A549 treated with AZD2906 at 1 μM for 4 hours (cell line): ENCODE measurements around the gene DUSP9. TPM values are rescaled to one million over a fixed set of nuclear protein-coding genes. Genes with fewer than 3 reads are reported as not detected.

Experiments
- total RNA-seq: library from RNA; stranded (reverse); fragments of 200-300 nt; extraction: Qiagen RNA extraction; gene quantifications from 5 replicates; pipeline ENCODE4 v1.2.3, GENCODE V29; 2022

The DUSP9 gene
- 1.3 to 1.7 TPM (median 1.5 TPM) in 5 replicates for total RNA-seq

DNA sequence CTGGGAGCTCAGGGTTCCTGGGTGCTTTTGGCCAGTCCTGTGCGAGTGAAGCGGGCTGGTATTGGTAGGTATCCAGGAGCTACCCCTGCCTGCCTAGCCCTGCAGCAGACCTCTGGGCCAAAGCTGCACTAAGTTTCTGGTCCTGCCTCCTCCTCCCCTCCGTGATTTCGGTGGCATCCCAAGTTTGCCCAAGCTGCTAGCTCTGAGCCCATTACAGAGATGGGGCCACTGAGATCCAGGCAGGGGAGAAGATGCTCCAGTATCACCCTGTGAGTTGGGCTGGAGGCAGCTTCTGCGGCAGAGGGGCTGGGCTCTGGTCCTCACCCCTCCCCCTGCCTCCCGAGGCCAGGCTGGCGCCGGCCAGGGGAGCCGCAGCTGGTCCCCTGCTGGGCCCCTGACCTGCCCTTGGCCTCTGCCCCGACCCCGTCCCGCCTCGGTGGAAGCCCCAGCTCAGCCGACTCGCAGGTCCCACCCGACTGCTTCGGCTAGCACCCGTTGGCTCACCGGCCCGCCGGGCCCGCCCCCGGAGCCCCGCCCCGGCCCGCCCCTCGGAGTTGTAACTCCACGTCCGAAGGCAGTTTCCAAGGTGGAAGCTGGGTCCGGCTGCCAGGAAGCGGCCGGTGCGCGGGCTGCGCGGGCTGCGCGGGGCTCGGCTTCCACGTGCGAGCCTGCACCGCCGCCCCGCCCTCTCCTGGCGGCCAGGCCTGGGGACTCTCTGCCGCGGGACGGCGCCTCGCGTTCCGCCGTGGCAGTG is at the start of gene DUSP9:
Gene DUSP9 (plus strand): TSS at position 584 of the 754 bp plus-strand sequence. CDS start 751 bp downstream, outside the sequence.

GRCh38 chrX:153598541-153599191 is 48.3 kb upstream of the DUSP9 start, which contains the start of gene CCNQ:
Gene CCNQ (minus strand): TSS chrX:153599139. CDS start chrX:153599073, 66 bp downstream.

GRCh38 chrX:153673428-153674218 is 26.6 kb downstream of the DUSP9 start, which contains the start of gene PNCK:
Gene PNCK (minus strand): TSS chrX:153673813. CDS start chrX:153673076, 737 bp downstream.

GRCh38 chrX:153687121-153688039 is 40.4 kb downstream of the DUSP9 start, which contains the start of gene SLC6A8:
Gene SLC6A8 (plus strand): TSS chrX:153687926. CDS start chrX:153688575, 649 bp downstream.

Other genes with a start within 250 kb of the DUSP9 start
- 0.02 to 0.07 TPM (median 0.05 TPM) in 3 of 5 replicates, not detected in the others for gene PNMA6E, start 245.9 kb upstream of the DUSP9 start, total RNA-seq
- gene ZFP92, start 235.7 kb upstream of the DUSP9 start, total RNA-seq, result 0.47 to 0.59 TPM (median 0.53 TPM) in 5 replicates
- gene TREX2, start 201.1 kb upstream of the DUSP9 start, total RNA-seq, result 0.85 to 1.7 TPM (median 1.4 TPM) in 5 replicates
- 47.9 to 58.0 TPM (median 52.0 TPM) in 5 replicates for gene HAUS7, start 176.6 kb upstream of the DUSP9 start, total RNA-seq
- 0.03 TPM in 1 of 5 replicates, not detected in the others for gene BGN, start 152.2 kb upstream of the DUSP9 start, total RNA-seq
- 0.07 to 0.18 TPM (median 0.09 TPM) in 5 replicates for gene ATP2B3, start 129.6 kb upstream of the DUSP9 start, total RNA-seq
- 40.4 to 62.7 TPM (median 61.0 TPM) in 5 replicates for gene CCNQ, start 48.1 kb upstream of the DUSP9 start, total RNA-seq
- gene PNCK, start 26.6 kb downstream of the DUSP9 start, total RNA-seq, result 0.18 to 0.34 TPM (median 0.21 TPM) in 5 replicates
- gene SLC6A8, start 40.7 kb downstream of the DUSP9 start, total RNA-seq, result 11.5 to 14.1 TPM (median 13.2 TPM) in 5 replicates
- gene BCAP31, start 77.2 kb downstream of the DUSP9 start, total RNA-seq, result 372 to 463 TPM (median 375 TPM) in 5 replicates
- gene ABCD1, start 77.7 kb downstream of the DUSP9 start, total RNA-seq, result 2.6 to 4.2 TPM (median 3.9 TPM) in 5 replicates
- 2.4 to 4.5 TPM (median 2.8 TPM) in 5 replicates for gene PLXNB3, start 117.0 kb downstream of the DUSP9 start, total RNA-seq
- 0.03 to 0.11 TPM (median 0.06 TPM) in 3 of 5 replicates, not detected in the others for gene SRPK3, start 133.8 kb downstream of the DUSP9 start, total RNA-seq
- gene IDH3G, start 147.2 kb downstream of the DUSP9 start, total RNA-seq, result 61.9 to 65.9 TPM (median 63.5 TPM) in 5 replicates
- gene SSR4, start 147.5 kb downstream of the DUSP9 start, total RNA-seq, result 359 to 445 TPM (median 413 TPM) in 5 replicates
- 3.0 to 3.7 TPM (median 3.5 TPM) in 5 replicates for gene PDZD4, start 183.3 kb downstream of the DUSP9 start, total RNA-seq
- 18.4 to 20.7 TPM (median 20.2 TPM) in 5 replicates for gene L1CAM, start 239.0 kb downstream of the DUSP9 start, total RNA-seq